Stimulated activated naive B cell treated with anti-CD40 and anti-IgM and Interleukin-4, amounts not matched to agents 10 μg/mL and 1 μg/mL and 100 μg/mL, for 72 hours (primary cell): Measurements from ENCODE around the gene RESF1.
A peak's percentile ranks its signal among the peaks of the same experiment; 100 is the strongest.
"Not testable (repeated sequence)": the region's sequence is repeated elsewhere in the genome, so short reads cannot be mapped to it uniquely, and the experiment has no call there.

ENCODE experiments used
- ATAC-seq, 2 donors: fragments of 150-1000 bp; cut with Tn5 transposase; replicated peaks; 2 replicates each; pipeline ENCODE4 v1.10.0; 2021; ENCODE audit warnings: moderate library complexity in 1 of 2
- DNase-seq: peaks from one replicate; pipeline ENCODE4 v3.0.0; 2021
- H3K27ac Mint-ChIP-seq: one replicate; pipeline ENCODE4 v1.8.0; 2022; ENCODE audit warnings: mild to moderate bottlenecking, mixed read lengths
- H3K27me3 Mint-ChIP-seq, 2 donors: one replicate each; pipeline ENCODE4 v1.8.0; 2022; ENCODE audit warnings: mixed read lengths in 2 of 2
- H3K36me3 Mint-ChIP-seq, 2 donors: one replicate each; pipeline ENCODE4 v1.8.0; 2022; ENCODE audit warnings: mixed read lengths in 2 of 2, mild to moderate bottlenecking in 1 of 2
- H3K4me1 Mint-ChIP-seq, 2 donors: one replicate each; pipeline ENCODE4 v1.8.0; 2022; ENCODE audit warnings: mixed read lengths in 2 of 2, mild to moderate bottlenecking in 1 of 2
- H3K4me3 Mint-ChIP-seq, 2 donors: one replicate each; pipeline ENCODE4 v1.8.0; 2022; ENCODE audit warnings: mild to moderate bottlenecking in 2 of 2, mixed read lengths in 2 of 2, moderate library complexity in 1 of 2
- H3K9me3 Mint-ChIP-seq, 2 donors: one replicate each; pipeline ENCODE4 v1.8.0; 2022; ENCODE audit warnings: mixed read lengths in 2 of 2, mild to moderate bottlenecking in 1 of 2

RESF1 gene, protein sequence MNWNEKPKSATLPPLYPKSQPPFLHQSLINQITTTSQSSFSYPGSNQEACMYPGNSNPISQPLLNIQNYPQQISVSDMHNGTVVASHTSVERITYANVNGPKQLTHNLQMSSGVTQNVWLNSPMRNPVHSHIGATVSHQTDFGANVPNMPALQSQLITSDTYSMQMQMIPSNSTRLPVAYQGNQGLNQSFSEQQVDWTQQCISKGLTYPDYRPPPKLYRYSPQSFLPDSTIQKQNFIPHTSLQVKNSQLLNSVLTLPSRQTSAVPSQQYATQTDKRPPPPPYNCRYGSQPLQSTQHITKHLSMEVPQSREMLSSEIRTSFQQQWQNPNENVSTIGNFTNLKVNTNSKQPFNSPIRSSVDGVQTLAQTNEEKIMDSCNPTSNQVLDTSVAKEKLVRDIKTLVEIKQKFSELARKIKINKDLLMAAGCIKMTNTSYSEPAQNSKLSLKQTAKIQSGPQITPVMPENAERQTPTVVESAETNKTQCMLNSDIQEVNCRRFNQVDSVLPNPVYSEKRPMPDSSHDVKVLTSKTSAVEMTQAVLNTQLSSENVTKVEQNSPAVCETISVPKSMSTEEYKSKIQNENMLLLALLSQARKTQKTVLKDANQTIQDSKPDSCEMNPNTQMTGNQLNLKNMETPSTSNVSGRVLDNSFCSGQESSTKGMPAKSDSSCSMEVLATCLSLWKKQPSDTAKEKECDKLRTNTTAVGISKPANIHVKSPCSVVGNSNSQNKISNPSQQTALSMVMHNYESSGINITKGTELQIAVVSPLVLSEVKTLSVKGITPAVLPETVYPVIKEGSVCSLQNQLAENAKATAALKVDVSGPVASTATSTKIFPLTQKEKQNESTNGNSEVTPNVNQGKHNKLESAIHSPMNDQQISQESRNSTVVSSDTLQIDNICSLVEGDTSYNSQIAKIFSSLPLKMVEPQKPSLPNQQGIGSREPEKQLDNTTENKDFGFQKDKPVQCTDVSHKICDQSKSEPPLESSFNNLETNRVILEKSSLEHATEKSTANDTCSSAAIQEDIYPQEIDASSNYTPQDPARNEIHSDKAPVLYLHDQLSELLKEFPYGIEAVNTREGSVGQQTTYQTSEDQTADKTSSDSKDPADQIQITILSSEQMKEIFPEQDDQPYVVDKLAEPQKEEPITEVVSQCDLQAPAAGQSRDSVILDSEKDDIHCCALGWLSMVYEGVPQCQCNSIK (N-terminal part only)

DNA sequence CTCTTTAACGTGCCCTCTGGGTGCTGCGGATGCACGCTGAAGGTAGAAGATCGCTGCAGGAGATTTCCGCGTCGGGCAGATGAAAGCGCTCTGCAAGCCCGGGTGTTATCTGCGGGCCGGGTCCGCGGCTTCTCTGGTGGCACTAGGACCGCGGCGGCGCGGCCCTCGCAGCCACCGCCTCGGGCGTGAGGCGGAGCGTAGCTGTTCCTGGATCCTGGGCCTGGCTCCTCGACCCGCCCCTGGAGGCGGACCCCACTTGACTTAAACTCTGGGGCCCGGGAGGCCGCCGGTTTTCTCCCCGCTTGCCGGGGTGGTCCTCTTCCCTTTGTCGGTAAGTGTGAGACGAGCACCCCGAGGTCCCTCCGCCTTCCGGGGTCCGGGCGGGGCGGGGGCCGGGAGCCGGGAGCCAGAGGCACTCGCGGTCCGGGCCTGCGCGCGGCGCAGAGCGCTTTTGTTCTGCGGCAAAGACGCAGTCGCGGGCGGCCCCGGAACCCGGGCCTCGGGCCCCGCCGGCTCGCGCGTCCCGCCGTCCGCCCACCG is at the start of gene RESF1:
Gene RESF1, plus strand, starts transcription at position 255 of the 540 bp plus-strand sequence. CDS start 21,541 bp downstream, outside the sequence.
- Mint-ChIP-seq H3K4me1 (peaks cover 38 to 79% of the 10 kb centered on the region in 2 donors), H3K27me3 (no peaks in the 10 kb centered on the region), H3K4me3 (peak within 1 kb of the TSS; percentile 93 to 96), H3K27ac (peak within 1 kb of the TSS; percentile 97), H3K9me3 (peaks cover 5 to 10% of the 10 kb centered on the region in 2 donors), H3K36me3 (peaks cover 33 to 66% of the 10 kb centered on the region in 2 donors)
- DNase-seq = peak; percentile 87
- peak; percentile 91 to 92 for ATAC-seq

DNA sequence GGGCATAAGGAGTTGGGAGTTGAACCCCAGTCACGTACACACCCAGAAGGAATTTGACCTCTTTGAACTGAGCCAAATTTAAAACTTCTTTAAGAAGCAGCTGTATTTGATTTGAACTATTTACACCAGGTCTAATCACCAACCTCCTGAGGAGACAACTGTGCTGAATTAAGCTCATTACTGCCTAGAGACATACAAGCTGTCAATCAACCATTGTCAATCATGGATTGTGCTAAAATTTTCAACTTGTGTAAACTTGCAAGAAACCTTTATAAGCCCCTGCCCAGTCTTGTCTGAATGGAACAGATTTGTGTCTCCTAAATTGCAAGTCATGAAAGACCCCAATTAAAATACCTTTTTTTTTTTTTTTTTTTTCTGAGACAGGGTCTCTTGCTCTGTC is 44.3 kb upstream of the RESF1 start:
- ATAC-seq (no peak), DNase-seq (no peak)
- no peak overlapping the region for H3K4me3 Mint-ChIP-seq
- no peak overlapping the region for H3K27ac Mint-ChIP-seq
- H3K9me3 Mint-ChIP-seq = peaks cover 2 to 4% of the 10 kb centered on the region in 2 donors
- no peaks in the 10 kb centered on the region for H3K4me1 Mint-ChIP-seq
- peaks cover 6 to 9% of the 10 kb centered on the region in 2 donors for H3K36me3 Mint-ChIP-seq
- no peaks in the 10 kb centered on the region for H3K27me3 Mint-ChIP-seq

DNA sequence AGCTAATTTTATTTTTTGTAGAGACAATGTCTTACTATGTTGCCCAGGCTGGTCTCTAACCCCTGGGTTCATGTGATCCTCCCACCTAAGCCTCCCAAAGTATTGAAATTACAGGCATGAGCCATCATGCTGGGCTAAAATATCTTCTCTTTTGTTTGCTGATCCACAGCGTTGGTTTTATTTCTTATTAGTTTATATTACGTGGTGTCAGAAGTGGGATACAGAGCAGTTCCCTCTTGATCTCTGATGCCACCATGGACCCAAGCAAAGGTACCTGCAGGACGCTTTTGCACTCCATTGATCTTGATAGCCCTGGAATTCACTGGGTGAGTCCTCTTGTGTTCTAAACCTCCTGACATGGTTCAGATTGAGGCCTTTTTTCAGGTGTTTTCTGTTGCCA is 43.8 kb upstream of the RESF1 start:
- Mint-ChIP-seq H3K4me1 (no peaks in the 10 kb centered on the region), H3K27ac (no peak overlapping the region), H3K9me3 (peaks cover 2 to 4% of the 10 kb centered on the region in 2 donors), H3K4me3 (no peak overlapping the region), H3K36me3 (peaks cover 6 to 9% of the 10 kb centered on the region in 2 donors), H3K27me3 (no peaks in the 10 kb centered on the region)
- ATAC-seq (no peak), DNase-seq (no peak)

DNA sequence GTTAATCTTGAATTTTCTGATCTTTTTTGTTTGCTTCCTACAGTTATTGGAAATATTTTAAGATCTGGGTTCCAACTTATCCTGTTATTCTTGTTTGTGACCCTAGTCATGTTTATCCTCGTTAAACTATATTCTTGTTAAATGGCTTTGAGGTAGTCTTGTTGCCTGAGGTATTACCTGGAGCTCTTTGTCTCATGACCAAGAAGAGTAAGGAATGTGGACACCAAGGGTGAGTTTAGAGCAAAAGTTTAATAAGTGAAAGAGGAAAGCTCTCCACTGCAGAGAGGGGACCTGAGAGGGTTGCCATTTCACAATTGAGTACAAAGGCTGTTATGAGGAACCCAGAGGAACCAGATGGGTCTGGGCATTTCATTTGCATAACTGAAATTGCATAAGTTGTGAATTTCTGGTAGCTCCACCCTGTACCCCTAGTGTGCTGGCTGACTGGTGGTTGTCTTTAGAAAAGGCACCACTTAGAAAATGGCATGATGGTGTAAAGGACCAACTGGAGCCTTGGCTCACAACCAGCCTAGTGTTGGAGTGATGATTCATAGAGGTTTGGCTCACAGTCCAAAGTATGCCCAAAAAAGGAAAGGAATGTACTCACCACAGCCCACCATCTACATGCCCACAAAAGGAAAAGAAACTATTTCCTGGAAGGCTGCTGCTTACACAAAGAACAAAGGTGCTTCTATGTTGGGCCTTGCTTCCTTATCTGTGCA is 36.7 kb upstream of the RESF1 start:
- H3K36me3 Mint-ChIP-seq = peaks cover 5 to 11% of the 10 kb centered on the region in 2 donors
- ATAC-seq (no peak), DNase-seq (no peak)
- H3K4me3 Mint-ChIP-seq = no peak overlapping the region
- peaks cover 8% of the 10 kb centered on the region in 2 donors for H3K9me3 Mint-ChIP-seq
- H3K27me3 Mint-ChIP-seq = no peaks in the 10 kb centered on the region
- peaks cover 0 to 3% of the 10 kb centered on the region in 2 donors for H3K4me1 Mint-ChIP-seq
- no peak overlapping the region for H3K27ac Mint-ChIP-seq

DNA sequence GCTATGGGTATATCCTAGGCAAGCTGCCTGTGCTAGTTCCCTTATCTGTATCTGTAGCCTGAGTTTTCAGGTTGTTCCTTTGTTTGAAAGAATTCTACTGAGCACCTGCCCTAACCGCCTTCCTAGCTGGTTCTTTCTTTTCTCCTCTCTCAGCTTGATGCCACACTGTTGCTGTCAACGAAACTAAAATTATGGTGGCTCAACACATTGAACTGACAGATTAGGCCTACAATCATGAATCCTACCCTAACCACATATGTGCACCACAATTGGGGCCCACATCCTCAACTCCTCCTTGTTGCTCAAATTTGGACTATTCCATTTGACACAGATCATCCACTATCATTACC is 36.2 kb upstream of the RESF1 start:
- H3K27ac Mint-ChIP-seq = no peak overlapping the region

DNA sequence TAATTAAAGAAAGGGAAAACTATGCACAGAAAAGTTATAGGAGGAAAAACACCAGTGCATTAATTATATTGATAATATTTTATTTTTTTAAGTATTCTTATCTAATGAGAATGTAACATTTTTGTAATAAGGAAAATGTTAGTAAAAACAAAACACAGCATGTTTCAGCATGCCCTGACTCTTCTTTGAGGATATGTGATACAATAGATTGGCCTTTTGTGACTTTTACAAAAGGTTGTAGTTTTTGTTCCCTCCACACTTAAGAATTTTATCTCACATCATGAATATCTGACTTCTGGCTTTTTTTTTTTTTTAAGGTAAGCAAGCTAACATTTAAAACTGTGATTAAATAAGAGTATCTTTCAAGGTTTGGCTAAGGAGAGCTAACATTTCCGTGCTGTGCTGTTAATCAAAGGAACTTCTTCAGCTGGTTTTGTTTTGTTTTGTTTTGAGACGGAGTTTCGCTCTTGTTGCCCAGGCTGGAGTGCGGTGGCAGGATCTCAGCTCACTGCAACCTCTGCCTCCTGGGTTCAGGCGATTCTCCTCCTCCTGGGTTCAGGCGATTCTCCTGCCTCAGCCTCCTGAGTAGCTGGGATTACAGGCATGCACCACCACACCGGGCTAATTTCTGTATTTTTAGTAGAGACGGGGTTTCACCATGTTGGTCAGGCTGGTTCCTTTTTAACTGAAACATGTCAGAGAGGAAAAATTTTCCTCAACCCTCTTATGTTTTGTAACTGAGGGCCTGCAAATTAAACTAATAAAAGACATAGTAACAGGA is 30.8 kb upstream of the RESF1 start:
- Mint-ChIP-seq H3K4me3 (peak overlapping the region; percentile 52 to 54), H3K4me1 (peaks cover 25 to 42% of the 10 kb centered on the region in 2 donors)

More for the DNA sequence above, 36.2 kb upstream of the RESF1 start:
- no peak for ATAC-seq
- Mint-ChIP-seq H3K4me1 (peaks cover 0 to 6% of the 10 kb centered on the region in 2 donors), H3K9me3 (peaks cover 8% of the 10 kb centered on the region in 2 donors), H3K36me3 (peaks cover 6 to 11% of the 10 kb centered on the region in 2 donors), H3K4me3 (no peak overlapping the region), H3K27me3 (no peaks in the 10 kb centered on the region)
- no peak for DNase-seq

DNA sequence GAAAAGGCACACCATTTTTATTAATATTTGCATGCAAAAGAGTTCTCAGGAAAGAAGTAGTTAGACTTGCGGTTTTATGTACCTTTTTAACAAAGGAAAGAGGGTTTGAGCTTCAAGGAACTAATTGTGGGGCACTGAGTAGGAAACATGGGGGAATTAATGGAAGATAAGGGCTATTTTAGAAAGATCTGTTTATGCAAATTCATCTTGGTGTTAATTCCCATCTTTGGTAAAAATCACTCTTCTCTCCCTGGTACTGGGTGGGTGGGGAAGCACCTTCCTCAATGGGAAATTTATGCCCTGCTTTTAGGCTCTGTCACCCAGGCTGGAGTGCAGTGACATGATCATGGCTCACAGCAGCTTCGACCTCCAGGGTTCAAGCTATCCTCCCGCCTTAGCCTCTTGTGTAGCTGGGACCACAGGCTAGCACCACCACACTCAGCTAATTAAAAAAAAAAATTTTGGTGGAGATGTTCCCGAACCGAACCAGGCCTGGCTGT is 30.1 kb upstream of the RESF1 start:
- H3K4me1 Mint-ChIP-seq = peaks cover 25 to 42% of the 10 kb centered on the region in 2 donors
- peaks cover 2 to 11% of the 10 kb centered on the region in 2 donors for H3K9me3 Mint-ChIP-seq
- peak overlapping the region; percentile 52 to 54 for H3K4me3 Mint-ChIP-seq
- no peaks in the 10 kb centered on the region for H3K27me3 Mint-ChIP-seq
- peak; percentile 22 for DNase-seq
- ATAC-seq = peak; percentile 66 to 75
- H3K27ac Mint-ChIP-seq = peak overlapping the region; percentile 96
- peaks cover 10 to 17% of the 10 kb centered on the region in 2 donors for H3K36me3 Mint-ChIP-seq

More for the DNA sequence above, 30.8 kb upstream of the RESF1 start:
- peaks cover 7 to 14% of the 10 kb centered on the region in 2 donors for H3K36me3 Mint-ChIP-seq
- DNase-seq (peak; percentile 11), ATAC-seq (peak; percentile 69 to 74)
- peaks cover 2 to 11% of the 10 kb centered on the region in 2 donors for H3K9me3 Mint-ChIP-seq
- H3K27me3 Mint-ChIP-seq = no peaks in the 10 kb centered on the region
- peak overlapping the region; percentile 96 for H3K27ac Mint-ChIP-seq

DNA sequence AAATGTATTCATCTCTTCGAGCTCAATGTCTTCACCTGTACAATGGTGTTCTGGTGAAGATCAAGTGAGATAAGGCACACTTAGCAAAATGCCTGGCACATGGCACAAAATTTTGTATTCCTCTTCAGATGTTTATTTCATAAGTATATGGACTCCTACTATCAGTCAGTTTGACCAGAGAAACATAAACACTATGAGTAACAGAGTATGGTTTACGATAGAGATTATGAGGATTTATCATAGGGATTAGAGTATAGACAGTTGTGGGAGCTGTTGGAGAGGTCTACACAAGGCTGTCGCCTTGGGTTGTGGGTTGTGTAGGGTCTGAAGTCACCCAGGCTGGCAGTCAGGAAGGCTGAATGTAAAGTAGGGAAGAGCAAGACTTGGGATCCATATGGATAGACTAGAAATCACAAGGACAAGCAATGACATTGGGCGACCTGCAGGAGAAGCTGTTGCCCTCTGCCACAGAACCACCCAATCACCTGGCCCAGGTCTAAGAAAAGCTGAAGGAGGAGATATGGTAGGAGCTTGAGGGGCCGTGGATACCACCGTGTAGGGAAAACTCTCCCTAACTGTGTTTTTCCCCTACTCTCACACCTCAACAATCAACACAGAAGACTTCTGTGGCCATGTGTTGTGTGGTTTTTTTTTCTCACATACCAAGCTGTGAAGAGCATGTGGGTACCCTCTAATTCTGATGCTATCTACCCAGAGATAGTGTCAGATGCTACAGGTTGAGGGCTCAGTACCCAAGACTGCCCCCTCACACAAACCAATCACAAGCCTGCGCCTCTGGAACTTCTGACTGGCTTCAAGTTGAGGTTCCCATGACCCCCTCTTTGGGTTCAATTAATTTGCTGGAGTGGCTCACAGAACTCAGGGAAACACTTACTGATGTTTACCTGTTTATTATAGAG is 27.2 kb upstream of the RESF1 start:
- H3K36me3 Mint-ChIP-seq = peaks cover 11 to 18% of the 10 kb centered on the region in 2 donors
- peaks cover 25 to 42% of the 10 kb centered on the region in 2 donors for H3K4me1 Mint-ChIP-seq

DNA sequence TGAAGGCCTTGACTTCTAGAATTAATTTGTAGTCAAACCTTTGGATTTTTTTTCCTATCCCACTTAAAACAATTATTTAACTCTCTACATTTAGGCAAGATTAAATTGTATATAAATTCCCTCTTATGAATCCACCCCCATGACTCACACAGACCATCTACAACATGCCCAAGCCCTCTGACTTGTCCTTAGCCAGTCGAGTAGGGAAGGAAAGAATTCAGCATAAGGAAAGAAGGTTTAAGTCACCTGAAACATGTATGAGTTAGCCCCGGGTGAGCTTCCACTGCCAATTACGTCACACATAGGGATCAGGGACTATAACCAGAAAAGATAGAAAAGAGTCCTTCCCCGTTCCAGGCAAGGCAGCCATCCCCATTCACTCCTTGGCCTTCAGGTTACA is 14.9 kb upstream of the RESF1 start:
- no peaks in the 10 kb centered on the region for H3K27me3 Mint-ChIP-seq
- H3K27ac Mint-ChIP-seq = no peak overlapping the region
- peaks cover 14 to 22% of the 10 kb centered on the region in 2 donors for H3K9me3 Mint-ChIP-seq

More for the DNA sequence above, 27.2 kb upstream of the RESF1 start:
- ATAC-seq (no peak), DNase-seq (no peak)
- Mint-ChIP-seq H3K27me3 (no peaks in the 10 kb centered on the region), H3K9me3 (peaks cover 2 to 11% of the 10 kb centered on the region in 2 donors), H3K4me3 (no peak overlapping the region), H3K27ac (no peak overlapping the region)

DNA sequence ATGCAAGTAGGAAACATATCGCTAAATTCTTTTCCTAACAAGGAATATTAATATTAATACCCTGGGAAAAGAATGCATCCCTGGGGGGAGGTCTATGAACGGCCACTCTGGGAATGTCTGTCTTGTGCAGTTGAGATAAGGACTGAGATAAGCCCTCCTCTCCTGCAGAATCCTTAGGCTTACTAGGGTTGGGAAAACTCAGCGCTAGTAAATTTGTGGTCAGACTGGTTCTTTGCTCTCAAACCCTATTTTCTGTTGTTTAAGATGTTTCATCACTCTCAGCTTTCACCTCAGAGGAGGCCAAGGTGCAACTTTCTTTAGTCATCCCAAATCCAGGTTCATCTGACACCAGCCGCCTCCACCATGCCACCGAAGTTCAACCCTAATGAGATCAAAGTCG is 11.2 kb upstream of the RESF1 start:
- no peak overlapping the region for H3K27ac Mint-ChIP-seq
- no peak for ATAC-seq
- H3K4me1 Mint-ChIP-seq = peaks cover 23 to 35% of the 10 kb centered on the region in 2 donors
- no peak overlapping the region for H3K4me3 Mint-ChIP-seq
- no peaks in the 10 kb centered on the region for H3K27me3 Mint-ChIP-seq
- H3K9me3 Mint-ChIP-seq = peaks cover 22 to 34% of the 10 kb centered on the region in 2 donors
- DNase-seq = no peak
- peaks cover 48 to 64% of the 10 kb centered on the region in 2 donors for H3K36me3 Mint-ChIP-seq

More for the DNA sequence above, 14.9 kb upstream of the RESF1 start:
- Mint-ChIP-seq H3K36me3 (peaks cover 31 to 42% of the 10 kb centered on the region in 2 donors), H3K4me3 (no peak overlapping the region), H3K4me1 (peaks cover 7 to 11% of the 10 kb centered on the region in 2 donors)
- ATAC-seq = no peak
- DNase-seq = no peak

DNA sequence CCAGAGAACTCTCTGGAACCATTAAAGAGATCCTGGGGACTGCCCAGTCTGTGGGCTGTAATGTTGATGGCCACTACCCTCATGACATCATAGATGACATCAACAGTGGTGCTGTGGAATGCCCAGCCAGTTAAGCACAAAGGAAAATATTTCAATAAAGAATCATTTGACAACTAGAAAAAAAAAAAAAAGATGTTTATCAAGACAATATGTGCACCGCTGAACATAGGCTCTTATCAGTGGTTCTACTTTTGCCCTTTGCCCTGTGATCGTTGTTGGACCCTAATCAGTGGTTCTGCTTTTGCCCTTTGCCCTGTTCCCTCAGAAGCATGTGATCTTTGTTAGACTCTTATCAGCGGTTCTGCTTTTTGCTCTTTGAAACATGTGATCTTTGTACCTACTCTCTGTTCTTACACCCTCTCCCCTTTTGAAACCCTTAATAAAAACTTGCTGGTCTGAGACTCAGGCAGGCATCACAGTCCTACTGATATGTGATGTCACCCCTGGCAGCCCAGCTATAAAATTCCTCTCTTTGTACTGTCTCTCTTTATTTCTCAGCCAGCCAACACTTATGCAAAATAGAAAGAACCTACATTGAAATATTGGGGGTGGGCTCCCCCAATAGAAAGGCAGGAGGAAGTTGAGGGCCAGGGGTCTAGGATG is 10.4 kb upstream of the RESF1 start:
- ATAC-seq, H3K27me3 Mint-ChIP-seq, H3K4me3 Mint-ChIP-seq, DNase-seq: not testable (repeated sequence)
- H3K36me3 Mint-ChIP-seq = peaks cover 43 to 65% of the 10 kb centered on the region in 2 donors
- H3K9me3 Mint-ChIP-seq = peaks cover 22 to 34% of the 10 kb centered on the region in 2 donors
- peaks cover 27 to 39% of the 10 kb centered on the region in 2 donors for H3K4me1 Mint-ChIP-seq
- H3K27ac Mint-ChIP-seq = peak overlapping the region; percentile 76
